ENCODE measurements around the gene RAD9A. TPM values are rescaled to one million over a fixed set of nuclear protein-coding genes. Genes with fewer than 3 reads are reported as not detected.

RAD9A gene
- total RNA-seq, 1 experiment from 2014 or later, result 20.9 TPM

- H4K8ac ChIP-seq (replicated peaks; ENCODE audit: insufficient read length, low read depth, low read length), result no peak overlapping the region
- no peak overlapping the region for H2AK5ac ChIP-seq (ENCODE audit: insufficient read length, low read length)
- H3K27me3 ChIP-seq (ENCODE audit: insufficient read depth, low read length), result no peaks in the 10 kb centered on the region
- H3T11ph ChIP-seq (ENCODE audit: low read length), result no peak overlapping the region
- WGBS (ENCODE audit: extremely low coverage, insufficient read length, low lambda C conversion rate), result no CpG with 5 or more reads among the region's 23 CpGs
- no peaks in the 10 kb centered on the region for H3K9me3 ChIP-seq (ENCODE audit: control insufficient read depth, low read depth, low read length)
- no peaks in the 10 kb centered on the region for H4K20me1 ChIP-seq (ENCODE audit: control insufficient read depth, insufficient read depth, insufficient read length)
- no peaks in the 10 kb centered on the region; the same call in 1 of the 2 replicates for H3K27me3 Mint-ChIP-seq (ENCODE audit: low read depth)
- H3K27ac ChIP-seq (ENCODE audit: insufficient read length, low read depth, low read length), result no peak overlapping the region
- H3K4me2 ChIP-seq (ENCODE audit: insufficient read depth, insufficient read length, low read length), result no peak overlapping the region
- H3K23ac ChIP-seq (ENCODE audit: insufficient read length, low read depth, low read length), result no peak overlapping the region
- no peaks in the 10 kb centered on the region for H3K79me1 ChIP-seq (ENCODE audit: insufficient read depth, low read depth, low read length, poor library complexity, severe bottlenecking)
- peaks cover 12 to 47% (median 40%) of the 10 kb centered on the region in 3 experiments; a peak in 6 of 7 replicates for H3K36me3 Mint-ChIP-seq (ENCODE audit: insufficient read depth in 1 of 3, low read depth in 3 of 3)
- H3K56ac ChIP-seq (ENCODE audit: insufficient read length, low read depth, low read length), result no peak overlapping the region
- no peak overlapping the region for H2BK12ac ChIP-seq (ENCODE audit: insufficient read length, low read depth, low read length)
- H3K23me2 ChIP-seq (ENCODE audit: insufficient read length, low read depth, low read length, poor library complexity, severe bottlenecking), result no peaks in the 10 kb centered on the region
- no peak overlapping the region for H3K14ac ChIP-seq (ENCODE audit: insufficient read depth, low read length)
- no peak overlapping the region for H4K91ac ChIP-seq (ENCODE audit: insufficient read length, low read depth, low read length)
- H2BK5ac ChIP-seq (ENCODE audit: insufficient read length, low read length), result no peak overlapping the region
- H3K9ac ChIP-seq (ENCODE audit: extremely low read depth, insufficient read length, low read length), result no peak overlapping the region
- no peak overlapping the region for H3K18ac ChIP-seq (ENCODE audit: insufficient read length, low read depth, low read length)
- no peaks in the 10 kb centered on the region; the same call in 1 of the 2 replicates for H3K4me1 ChIP-seq (ENCODE audit: insufficient read depth, low read length)
- no peak overlapping the region for H3K27ac Mint-ChIP-seq
- no peak overlapping the region for H2BK15ac ChIP-seq (ENCODE audit: low read depth, low read length)
- DNase-seq, result no peak
- peaks cover 4 to 10% of the 10 kb centered on the region in 2 experiments for H3K4me1 Mint-ChIP-seq
- no peaks in the 10 kb centered on the region for H3K9me3 Mint-ChIP-seq
- TF ChIP-seq, protein P1, sequence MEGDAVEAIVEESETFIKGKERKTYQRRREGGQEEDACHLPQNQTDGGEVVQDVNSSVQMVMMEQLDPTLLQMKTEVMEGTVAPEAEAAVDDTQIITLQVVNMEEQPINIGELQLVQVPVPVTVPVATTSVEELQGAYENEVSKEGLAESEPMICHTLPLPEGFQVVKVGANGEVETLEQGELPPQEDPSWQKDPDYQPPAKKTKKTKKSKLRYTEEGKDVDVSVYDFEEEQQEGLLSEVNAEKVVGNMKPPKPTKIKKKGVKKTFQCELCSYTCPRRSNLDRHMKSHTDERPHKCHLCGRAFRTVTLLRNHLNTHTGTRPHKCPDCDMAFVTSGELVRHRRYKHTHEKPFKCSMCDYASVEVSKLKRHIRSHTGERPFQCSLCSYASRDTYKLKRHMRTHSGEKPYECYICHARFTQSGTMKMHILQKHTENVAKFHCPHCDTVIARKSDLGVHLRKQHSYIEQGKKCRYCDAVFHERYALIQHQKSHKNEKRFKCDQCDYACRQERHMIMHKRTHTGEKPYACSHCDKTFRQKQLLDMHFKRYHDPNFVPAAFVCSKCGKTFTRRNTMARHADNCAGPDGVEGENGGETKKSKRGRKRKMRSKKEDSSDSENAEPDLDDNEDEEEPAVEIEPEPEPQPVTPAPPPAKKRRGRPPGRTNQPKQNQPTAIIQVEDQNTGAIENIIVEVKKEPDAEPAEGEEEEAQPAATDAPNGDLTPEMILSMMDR (conservative IDR thresholded peaks at IDR 0.05), result no peak
- no peaks in the 10 kb centered on the region for H3K79me2 ChIP-seq (ENCODE audit: insufficient read depth, low read length)
- H2AFZ ChIP-seq (ENCODE audit: low read length), result no peak overlapping the region
- H3K4ac ChIP-seq (ENCODE audit: low read depth, low read length), result no peak overlapping the region
- H4K5ac ChIP-seq (ENCODE audit: insufficient read length, low read depth, low read length), result no peak overlapping the region
- H2BK120ac ChIP-seq (ENCODE audit: low read depth, low read length, poor library complexity, severe bottlenecking), result no peak overlapping the region
- no peak overlapping the region for H2BK20ac ChIP-seq (ENCODE audit: low read depth, low read length, poor library complexity, severe bottlenecking)
- no peak overlapping the region for H3K4me3 Mint-ChIP-seq
Measured at GRCh38 chr11:67434395-67434881, 42.7 kb downstream of the RAD9A start.

Data from H9 (cell line).